CD4-positive, alpha-beta T cell (primary cell): ENCODE measurements around the gene SERINC1. TPM values are rescaled to one million over a fixed set of nuclear protein-coding genes. Genes with fewer than 3 reads are reported as not detected.

ENCODE experiments used
- ATAC-seq: fragments of 200-7000 bp; cut with Tn5 transposase; one replicate; pipeline ENCODE4 v1.10.0; 2022; ENCODE audit warnings: mild to moderate bottlenecking; ENCODE audit not compliant: poor library complexity
- CTCF ChIA-PET: fragments of 350-600 bp; sonication (Branson Sonifier 250); formaldehyde crosslinking; loops from one replicate; lab custom pipeline; 2021; ENCODE audit warnings: antibody characterized with exemption, inconsistent platforms; lab: Charles Lee
- POLR2A ChIA-PET: fragments of 350-600 bp; sonication (Branson Sonifier 250); formaldehyde crosslinking; loops from one replicate; lab custom pipeline; 2021; ENCODE audit warnings: antibody characterized with exemption, inconsistent platforms; lab: Charles Lee
- DNase-seq, 14 experiments: peaks; one replicate each; pipeline ENCODE4 v3.0.0-alpha.2; 2013 to 2020; ENCODE audit warnings: mixed read lengths in 2 of 14
- H3K27ac ChIP-seq, 2 donors: one replicate each; pipeline versions ENCODE4 v1.5.1 to v1.7.0; 2013; ENCODE audit warnings: low read length in 2 of 2, low read depth in 1 of 2, mild to moderate bottlenecking in 1 of 2
- H3K27me3 ChIP-seq, 2 experiments: 1 replicate in 1 of 2; 2 replicates in 1 of 2; pipeline versions ENCODE4 v1.6.1 to v1.7.0; 2013; ENCODE audit warnings: low read length in 2 of 2, control low read depth in 1 of 2, mild to moderate bottlenecking in 1 of 2, moderate library complexity in 1 of 2; ENCODE audit not compliant: insufficient read depth in 2 of 2, control insufficient read depth in 1 of 2
- H3K36me3 ChIP-seq: one replicate; pipeline ENCODE4 v1.6.1; 2013; ENCODE audit warnings: low read length, control low read depth; ENCODE audit not compliant: insufficient read depth
- H3K4me1 ChIP-seq: one replicate; pipeline ENCODE4 v1.6.1; 2013; ENCODE audit warnings: low read length, control low read depth; ENCODE audit not compliant: insufficient read depth
- H3K4me3 ChIP-seq: one replicate; pipeline ENCODE4 v1.5.1; 2013; ENCODE audit warnings: mild to moderate bottlenecking, low read length, moderate library complexity
- H3K9me3 ChIP-seq, 2 experiments: 1 replicate in 1 of 2; 2 replicates in 1 of 2; pipeline versions ENCODE4 v1.6.1 to v1.7.0; 2013; ENCODE audit warnings: low read length in 2 of 2, mild to moderate bottlenecking in 2 of 2, control low read depth in 1 of 2, moderate library complexity in 1 of 2; ENCODE audit not compliant: control insufficient read depth in 1 of 2, insufficient read depth in 1 of 2
- H3K27ac Mint-ChIP-seq: one replicate; pipeline ENCODE4 v1.8.0; 2020; ENCODE audit warnings: mixed read lengths
- H3K27me3 Mint-ChIP-seq: one replicate; pipeline ENCODE4 v1.8.0; 2021; ENCODE audit warnings: mixed read lengths
- H3K36me3 Mint-ChIP-seq: one replicate; pipeline ENCODE4 v1.8.0; 2021; ENCODE audit warnings: low read depth, mixed read lengths
- H3K4me1 Mint-ChIP-seq: one replicate; pipeline ENCODE4 v1.8.0; 2021; ENCODE audit warnings: low read depth, mixed read lengths
- H3K4me3 Mint-ChIP-seq: one replicate; pipeline ENCODE4 v1.8.0; 2020; ENCODE audit warnings: mild to moderate bottlenecking, mixed read lengths
- H3K9me3 Mint-ChIP-seq: one replicate; pipeline ENCODE4 v1.8.0; 2020; ENCODE audit warnings: mixed read lengths
- CTCF ChIP-seq: fragments of 200-600 bp; IDR thresholded peaks from one replicate; pipeline ENCODE4 v1.8.0; 2022; ENCODE audit warnings: antibody characterized with exemption, mild to moderate bottlenecking
- intact Hi-C, 2 experiments: fragments of 100-400 bp; cut with DNase I in 1 of 2; cut with micrococcal nuclease in 1 of 2; formaldehyde crosslinking; loops; one replicate each; pipeline versions ENCODE4 v1.15.1 to v1.9.0; 2023 to 2025; cut with DNase I, micrococcal nuclease
- total RNA-seq, 174 experiments: library from RNA in 2 of 174; stranded (reverse) in 2 of 174; gene quantifications; one replicate each; pipeline ENCODE4 v1.2.3 and lab custom pipeline; 2021 to 2026

Gene SERINC1
- total RNA-seq, 2 experiments from 2014 or later: 175 to 178 TPM

DNA sequence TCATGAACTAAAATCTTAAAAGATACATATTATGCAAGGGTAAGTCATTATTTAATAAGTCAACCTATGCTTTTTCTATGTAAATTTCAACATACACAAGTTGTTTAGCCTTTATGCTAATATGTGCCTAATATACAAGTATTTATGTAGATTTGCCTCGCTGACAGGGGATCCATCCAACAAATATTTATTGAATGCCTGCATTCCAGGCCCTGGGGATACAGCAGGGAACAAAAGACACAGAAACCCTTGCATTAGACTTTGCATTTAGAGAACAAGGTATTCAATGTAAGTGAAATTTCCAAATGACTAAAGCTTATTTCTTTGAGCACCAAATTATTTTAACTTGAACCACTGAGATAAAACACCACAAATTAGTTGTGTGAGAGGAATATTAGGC lies 19.1 kb downstream of the SERINC1 start:
- no peak for TF ChIP-seq CTCF
- CTCF ChIA-PET: interaction anchor here (1.7 kb wide), 1 partner anchor 53 kb away, joined by 4 read pairs; the partner anchor contains the start of gene HSF2
- Histone ChIP-seq H3K27me3 (no peaks in the 10 kb centered on the region), H3K9me3 (no peaks in the 10 kb centered on the region), H3K4me1 (no peaks in the 10 kb centered on the region), H3K27ac (no peak overlapping the region), H3K36me3 (peaks cover 98% of the 10 kb centered on the region), H3K4me3 (no peak overlapping the region)
- DNase-seq (no peak), ATAC-seq (no peak)
- Mint-ChIP-seq H3K36me3 (peaks cover 98% of the 10 kb centered on the region), H3K9me3 (no peaks in the 10 kb centered on the region), H3K27ac (peak overlapping the region; percentile 34), H3K4me1 (peaks cover 58% of the 10 kb centered on the region), H3K4me3 (no peak overlapping the region), H3K27me3 (no peaks in the 10 kb centered on the region)
- POLR2A ChIA-PET: interaction anchor here (3.8 kb wide), 1 partner anchor 19 kb away, joined by 15 read pairs; the partner anchor contains the start of gene SERINC1
- intact Hi-C loops: loop anchor here in 1 of 2 experiments (5.0 kb wide), 1 partner anchor 50 kb away; no protein-coding TSS in a partner anchor

DNA sequence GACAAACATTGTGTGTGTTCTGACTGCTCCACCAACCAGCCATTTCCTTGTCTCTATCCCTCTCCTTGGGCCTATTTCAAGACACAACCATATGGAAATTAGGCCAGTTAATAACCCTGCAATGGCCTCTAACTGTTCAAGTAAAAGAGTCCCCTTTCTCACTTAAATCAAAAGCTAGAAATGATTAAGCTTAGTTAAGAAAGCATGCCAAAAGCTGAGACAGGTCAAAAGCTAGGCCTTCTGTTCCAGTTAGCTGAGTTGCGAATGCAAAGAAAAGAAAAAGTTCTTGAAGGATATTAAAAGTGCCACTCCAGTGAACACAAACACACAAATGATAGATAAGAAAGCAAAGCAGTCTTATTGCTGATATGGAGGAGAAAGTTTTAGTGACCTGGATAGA lies 22.5 kb downstream of the SERINC1 start:
- Histone ChIP-seq H3K9me3 (no peaks in the 10 kb centered on the region), H3K27ac (no peak overlapping the region), H3K4me3 (no peak overlapping the region), H3K4me1 (no peaks in the 10 kb centered on the region), H3K36me3 (peaks cover 94% of the 10 kb centered on the region), H3K27me3 (no peaks in the 10 kb centered on the region)
- TF ChIP-seq CTCF: no peak
- peaks cover 97% of the 10 kb centered on the region for H3K36me3 Mint-ChIP-seq
- ChIA-PET CTCF (interaction anchor here (1.2 to 1.8 kb wide), 2 partner anchors 68 to 81 kb away, joined by 3 read pairs; no protein-coding TSS in a partner anchor), POLR2A (interaction anchor here (1.3 to 2.0 kb wide), 2 partner anchors 22 to 50 kb away, joined by 4 to 8 read pairs; partner anchors contain the start of genes HSF2 and SERINC1)
- H3K27me3 Mint-ChIP-seq: no peaks in the 10 kb centered on the region
- H3K4me3 Mint-ChIP-seq: no peak overlapping the region
- H3K4me1 Mint-ChIP-seq: peaks cover 44% of the 10 kb centered on the region
- intact Hi-C loops: no loop called here
- DNase-seq (no peak), ATAC-seq (no peak)
- H3K9me3 Mint-ChIP-seq: no peaks in the 10 kb centered on the region
- H3K27ac Mint-ChIP-seq: peak overlapping the region; percentile 71

DNA sequence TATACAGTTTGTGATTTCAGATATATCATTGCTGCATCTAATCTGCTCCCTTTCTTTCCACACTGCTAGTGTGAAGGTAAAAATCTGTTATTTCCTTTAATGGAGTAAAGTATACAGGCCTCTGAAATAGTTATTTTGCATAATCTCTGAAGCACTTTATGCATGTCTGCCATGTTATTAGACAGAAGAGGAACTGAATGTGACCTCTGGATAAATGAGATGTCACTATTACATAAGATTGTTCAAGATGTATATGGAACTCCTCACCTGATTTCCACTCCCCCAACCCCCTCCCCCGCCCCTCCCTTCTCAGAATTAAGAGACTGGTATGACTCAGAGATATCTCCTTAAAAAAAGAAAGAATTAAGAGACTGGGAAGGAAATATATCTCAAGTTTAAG lies 26.3 kb downstream of the SERINC1 start:
- Mint-ChIP-seq H3K27me3 (no peaks in the 10 kb centered on the region), H3K9me3 (peaks cover 4% of the 10 kb centered on the region), H3K27ac (peak overlapping the region; percentile 40), H3K4me3 (no peak overlapping the region), H3K36me3 (peaks cover 97% of the 10 kb centered on the region), H3K4me1 (peaks cover 34% of the 10 kb centered on the region)
- ATAC-seq (no peak), DNase-seq (no peak)
- no peak overlapping the region for H3K27ac ChIP-seq
- H3K4me3 ChIP-seq: no peak overlapping the region
- no peak for TF ChIP-seq CTCF
- H3K27me3 ChIP-seq: no peaks in the 10 kb centered on the region
- CTCF ChIA-PET: interaction anchor here (1.1 kb wide), 1 partner anchor 16 kb away, joined by 3 read pairs; no protein-coding TSS in a partner anchor
- no peaks in the 10 kb centered on the region for H3K4me1 ChIP-seq
- intact Hi-C loops: no loop called here
- POLR2A ChIA-PET: interaction anchor here (1.0 kb wide), 1 partner anchor 36 kb away, joined by 4 read pairs; no protein-coding TSS in a partner anchor
- peaks cover 1 to 4% of the 10 kb centered on the region in 2 experiments for H3K9me3 ChIP-seq
- peaks cover 75% of the 10 kb centered on the region for H3K36me3 ChIP-seq
